GM19455 (cell line): ENCODE results near the gene PTTG2.
"Not testable (repeated sequence)": the region's sequence is repeated elsewhere in the genome, so short reads cannot be mapped to it uniquely, and the experiment has no call there.

Experiments
- ATAC-seq: cut with Tn5 transposase; IDR thresholded peaks from one replicate; pipeline ENCODE4 v1.9.1; 2021; ENCODE audit not compliant: unreplicated experiment

PTTG2 gene

DNA sequence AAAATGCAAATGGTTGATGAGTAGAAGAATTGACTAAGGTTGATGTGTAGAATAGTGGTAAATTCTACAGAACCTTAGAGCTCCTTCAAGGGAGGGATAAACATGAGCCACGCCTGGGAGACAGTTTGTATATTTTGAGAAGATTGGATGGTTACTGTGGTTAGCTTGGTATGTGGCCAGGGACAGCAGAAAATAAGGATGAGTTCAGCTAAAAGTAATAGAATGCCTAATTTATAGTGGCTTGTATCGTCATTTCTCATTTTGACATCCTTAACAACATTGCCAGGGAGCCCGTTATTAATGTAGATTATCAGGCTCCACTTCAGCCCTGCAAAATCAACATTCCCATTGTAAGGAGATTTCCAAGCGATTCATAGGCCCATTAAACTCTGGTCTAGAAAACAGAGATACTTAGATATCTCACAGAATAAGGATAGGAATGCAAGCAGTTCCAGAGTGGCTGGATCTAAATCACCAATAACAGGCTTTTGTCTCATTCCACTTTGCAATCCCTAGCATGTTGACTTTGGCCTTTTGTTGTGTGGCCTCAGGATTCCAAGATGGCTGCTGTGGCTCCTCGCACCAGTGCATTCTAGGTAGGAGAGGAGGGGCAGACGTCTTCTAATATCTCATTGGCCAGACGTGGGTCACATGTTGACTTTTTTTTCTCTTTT, 6.4 kb upstream of the PTTG2 start:
- ATAC-seq = no peak

DNA sequence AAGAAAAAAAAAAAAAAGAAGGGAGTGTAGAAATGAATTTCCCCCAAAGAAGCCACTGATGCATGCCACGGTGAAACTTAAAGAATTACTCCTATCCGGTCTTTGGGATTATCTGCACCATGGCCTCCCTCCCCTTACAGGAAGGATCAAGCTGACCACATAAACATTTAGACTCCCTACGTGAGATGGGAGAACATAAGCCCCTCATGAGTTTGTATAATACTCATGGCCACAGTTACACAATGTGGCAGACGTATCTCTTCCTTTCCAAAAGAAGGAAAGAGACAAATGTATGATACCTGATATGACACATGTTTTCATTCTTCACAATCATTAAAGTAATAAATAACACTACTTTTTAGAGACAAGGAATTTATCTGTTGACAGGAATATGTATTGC, 3.3 kb upstream of the PTTG2 start:
- ATAC-seq = no peak

- ATAC-seq = no peak
These were observed 1.3 kb upstream of the PTTG2 start for GRCh38 chr4:37958932-37959331.

- no peak for ATAC-seq
These were observed 667 bp downstream of the PTTG2 start for GRCh38 chr4:37960679-37961450.

- no peak for ATAC-seq
These were observed 4.7 kb downstream of the PTTG2 start for GRCh38 chr4:37964734-37965457.

GRCh38 chr4:37966044-37966443, 5.8 kb downstream of the PTTG2 start:
- no peak for ATAC-seq

- ATAC-seq = no peak
These were observed 7.5 kb downstream of the PTTG2 start for GRCh38 chr4:37967736-37968135.

DNA sequence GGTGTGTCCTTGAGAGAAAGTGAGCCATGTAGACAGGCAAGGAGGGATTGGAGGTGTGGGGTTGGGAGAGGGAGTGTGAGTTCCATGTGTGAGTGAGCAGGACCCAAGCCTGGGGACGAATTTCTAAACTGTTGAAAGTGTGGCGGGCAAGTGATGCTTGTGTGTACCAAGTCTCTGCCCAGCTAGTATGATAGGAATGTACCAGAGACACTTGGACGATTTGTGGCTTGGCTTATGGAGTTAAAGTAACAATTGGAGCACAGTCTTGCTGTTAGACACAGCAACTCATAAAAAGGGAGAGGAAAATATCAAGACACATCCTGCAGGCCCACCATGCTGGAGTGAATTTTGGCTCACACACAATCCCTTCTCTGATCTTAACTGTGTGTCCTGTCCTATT, 8.5 kb downstream of the PTTG2 start:
- no peak for ATAC-seq

- ATAC-seq = peak; percentile 59
These were observed 10.5 kb downstream of the PTTG2 start for GRCh38 chr4:37970702-37971101.

- no peak for ATAC-seq
These were observed 11.0 kb downstream of the PTTG2 start for GRCh38 chr4:37971202-37971601.

DNA sequence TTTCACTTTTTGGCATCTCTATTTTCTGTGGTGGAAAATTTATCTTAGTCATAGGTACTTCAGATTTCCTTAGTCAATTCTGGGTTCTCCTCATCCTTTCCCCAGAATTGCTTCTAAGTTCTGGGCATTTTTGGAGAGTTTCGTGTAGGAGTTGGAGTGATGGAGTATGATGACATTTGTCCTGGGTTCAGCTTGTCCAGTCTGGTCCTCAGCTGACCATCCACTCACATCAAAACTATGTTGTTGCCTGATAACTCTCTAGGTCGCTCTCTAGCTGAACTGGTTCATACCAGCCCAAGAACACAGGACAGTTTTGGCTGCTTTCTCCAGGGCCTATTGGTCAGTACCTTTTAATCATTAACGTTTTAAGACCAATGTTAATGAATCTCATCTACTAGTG, 13.2 kb downstream of the PTTG2 start:
- no peak for ATAC-seq

- not testable (repeated sequence) for ATAC-seq
These were observed 15.2 kb downstream of the PTTG2 start for GRCh38 chr4:37975321-37975822.

GRCh38 chr4:37976507-37976906, 16.3 kb downstream of the PTTG2 start:
- ATAC-seq = no peak

DNA sequence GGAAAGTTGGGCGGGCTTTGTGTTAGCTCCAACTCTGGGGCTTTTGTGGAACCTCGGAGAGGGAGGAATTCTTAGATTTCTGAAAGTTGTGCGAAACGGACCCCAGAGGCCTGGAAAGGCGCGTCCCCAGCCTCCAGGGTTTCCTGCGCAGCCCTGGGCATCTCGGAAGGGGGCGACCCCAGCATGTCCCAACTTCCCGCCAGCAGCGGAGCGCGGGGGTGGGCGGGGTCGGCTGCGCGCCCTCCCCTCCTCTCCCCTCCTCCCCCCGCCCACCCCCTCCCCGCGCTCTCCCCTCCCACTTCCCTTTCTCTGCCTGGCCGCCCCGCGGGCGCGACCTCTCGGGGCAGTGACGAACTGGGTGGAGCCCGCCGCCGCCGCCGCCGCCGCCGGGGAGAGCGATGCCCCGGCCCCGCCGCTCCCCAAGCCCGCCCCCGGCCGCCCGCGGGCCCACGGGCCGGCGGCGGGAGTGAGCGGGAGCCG, 16.8 kb downstream of the PTTG2 start:
- peak; percentile 85 for ATAC-seq

DNA sequence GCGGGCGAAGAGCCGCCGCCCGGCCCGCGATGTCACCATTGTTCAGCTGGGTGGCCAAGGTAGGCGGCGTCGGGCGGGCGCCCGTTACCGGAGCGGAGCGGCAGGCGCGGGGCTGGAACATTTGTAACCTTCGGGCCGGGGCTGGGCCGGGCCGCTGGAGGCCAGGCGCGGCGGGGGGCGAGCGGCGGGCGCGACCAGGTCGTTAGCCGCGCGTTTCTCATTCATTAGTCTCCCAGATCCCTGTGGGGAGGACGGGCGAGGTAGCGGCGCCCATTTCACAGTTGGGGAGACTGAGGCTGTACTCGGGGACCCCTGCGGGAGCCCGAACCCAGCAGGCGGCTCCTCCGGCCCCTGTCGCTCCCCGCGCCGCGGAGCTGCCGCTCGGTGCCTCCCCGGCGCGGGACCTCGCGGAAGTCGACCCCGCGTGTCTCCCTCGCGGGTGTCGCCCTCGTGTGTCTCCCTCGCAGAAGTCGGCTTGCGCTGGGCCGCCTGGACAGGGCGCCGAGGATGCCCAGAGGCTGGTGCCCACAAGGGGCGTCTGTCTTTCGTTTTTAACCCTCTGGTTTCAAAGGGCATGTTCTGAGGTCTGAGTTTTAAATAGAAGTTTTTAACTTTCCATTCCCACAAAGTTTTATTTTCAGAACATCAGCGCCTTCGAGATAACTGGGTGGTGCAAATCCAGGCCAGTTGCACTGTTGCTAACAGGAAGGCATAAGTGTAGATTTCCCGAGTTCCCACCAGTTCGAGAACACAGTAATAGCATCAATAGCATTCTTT, 17.5 kb downstream of the PTTG2 start:
- peak; percentile 59 for ATAC-seq

GRCh38 chr4:37978248-37978924, 18.2 kb downstream of the PTTG2 start:
- ATAC-seq = peak; percentile 27

DNA sequence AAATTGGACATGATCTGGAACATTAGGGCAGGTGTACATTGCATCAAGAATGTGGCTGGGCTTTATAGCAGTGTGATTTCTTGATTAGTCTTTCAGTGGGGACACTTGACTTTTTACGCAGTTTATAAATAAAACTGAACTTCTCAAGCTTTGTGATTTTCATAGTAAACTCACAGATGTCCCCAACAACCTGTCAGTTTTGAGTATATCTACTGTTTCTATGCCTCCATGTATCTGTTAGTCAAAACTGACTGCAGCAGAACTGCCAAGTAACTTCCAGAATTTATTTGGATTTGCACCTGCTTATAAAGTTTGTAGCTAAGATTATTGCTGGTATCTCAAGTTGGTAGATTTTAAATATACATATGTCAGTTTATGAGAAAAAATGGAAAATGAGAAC, 20.0 kb downstream of the PTTG2 start:
- ATAC-seq = no peak

DNA sequence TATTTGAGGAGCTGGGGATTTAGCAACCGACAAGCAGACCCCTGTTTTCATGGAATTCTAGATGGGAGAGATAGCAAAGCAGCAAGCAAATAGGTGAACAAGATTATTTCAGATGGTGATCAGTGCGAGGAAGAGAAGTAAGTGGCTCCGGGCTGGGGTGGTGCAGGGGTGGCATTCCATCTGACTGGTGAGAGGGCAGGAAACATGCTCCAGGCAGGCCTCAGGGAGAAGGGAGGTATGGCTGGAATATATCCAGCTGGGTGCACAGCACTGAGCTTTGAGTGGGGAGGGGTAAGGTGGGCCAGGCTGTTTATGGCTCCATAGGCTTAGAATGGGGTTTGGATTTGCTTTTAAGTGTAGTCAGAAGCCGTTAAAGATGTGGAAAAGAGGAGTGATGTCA, 21.2 kb downstream of the PTTG2 start:
- no peak for ATAC-seq

DNA sequence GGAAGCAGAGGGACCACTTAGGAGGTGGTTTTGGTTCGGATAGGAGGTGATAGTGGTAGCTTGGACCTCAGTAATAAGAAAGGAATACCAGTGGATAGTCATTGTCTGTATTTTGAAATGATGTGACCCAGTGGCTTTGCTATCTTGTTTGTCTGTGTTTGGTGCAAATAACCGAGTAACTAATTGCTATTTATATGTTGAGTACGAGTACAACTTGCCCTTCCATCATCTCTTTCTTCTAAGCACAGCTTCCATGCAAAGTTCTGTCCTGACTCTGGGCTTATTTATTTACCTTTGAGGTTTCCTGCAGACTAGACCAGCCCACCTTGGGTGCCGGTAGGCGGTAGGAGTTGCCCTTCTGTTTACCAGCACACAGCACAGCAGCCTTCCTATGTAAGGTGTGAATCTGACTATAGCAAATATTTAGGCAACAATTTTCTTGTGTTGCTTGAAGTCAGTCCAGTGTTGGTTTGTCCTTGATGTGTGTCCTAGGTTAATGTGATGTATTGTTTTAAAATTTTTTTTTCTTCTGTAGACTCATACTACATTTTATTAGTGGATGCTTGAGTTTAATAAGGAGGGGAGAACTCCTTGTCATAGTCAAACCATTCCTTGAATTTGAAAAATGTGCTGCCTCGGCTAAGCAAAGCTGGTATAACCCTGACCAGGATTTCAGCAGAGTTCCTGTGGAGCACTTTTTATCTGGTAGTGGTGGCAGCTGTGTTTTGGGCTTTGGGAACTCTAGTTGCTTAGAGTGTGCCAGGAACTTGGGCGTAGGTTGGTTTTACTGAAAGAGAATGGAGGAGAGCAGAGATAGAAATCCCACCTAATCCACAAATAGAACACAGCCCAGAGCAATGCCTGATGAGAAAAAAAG, 21.9 kb downstream of the PTTG2 start:
- no peak for ATAC-seq
